CD4-positive, alpha-beta T cell treated with Interleukin-2 at 100 ng/mL for 4 hours (primary cell): ENCODE data around the gene PTPN1.
"Not testable (repeated sequence)": the region's sequence is repeated elsewhere in the genome, so short reads cannot be mapped to it uniquely, and the experiment has no call there.

ENCODE experiments used
- DNase-seq: peaks from one replicate; pipeline ENCODE4 v3.0.0-alpha.2; 2020; ENCODE audit warnings: low spot score

Gene PTPN1

DNA sequence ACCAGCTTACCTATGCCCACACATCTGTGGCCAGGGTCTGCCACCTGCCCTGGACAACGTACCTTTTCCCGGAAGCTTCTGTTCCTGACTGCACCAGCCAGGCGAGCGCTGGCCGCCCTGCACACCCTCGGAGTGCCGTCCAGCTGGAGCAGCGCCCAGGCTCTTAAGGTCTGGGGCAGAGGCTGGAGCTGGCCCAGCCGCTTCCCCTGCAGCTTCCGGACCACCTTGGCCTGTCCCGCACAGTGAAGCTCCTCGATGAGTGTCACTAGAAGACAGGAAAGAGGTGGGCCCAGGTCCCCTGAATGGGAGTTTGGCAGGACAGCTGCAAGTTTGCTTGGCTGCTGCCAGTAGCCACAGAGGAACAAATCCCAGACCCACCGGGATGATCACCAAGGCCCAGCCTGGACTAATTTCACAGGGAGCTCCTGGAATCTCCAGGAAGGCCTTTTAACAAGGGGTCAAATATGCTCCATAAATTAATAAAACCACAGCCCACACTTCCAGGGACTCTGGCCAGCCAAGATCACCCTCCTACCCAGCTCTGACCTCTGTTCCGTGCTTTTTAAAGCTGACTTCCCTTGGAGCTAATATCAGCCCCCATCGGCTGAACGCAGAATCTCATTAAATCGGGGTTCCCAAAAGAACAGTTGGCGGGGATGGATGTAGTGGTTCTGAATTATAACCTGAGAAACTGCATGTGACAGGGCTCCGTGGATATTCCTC lies 82.3 kb downstream of the PTPN1 start:
- DNase-seq: no peak

DNA sequence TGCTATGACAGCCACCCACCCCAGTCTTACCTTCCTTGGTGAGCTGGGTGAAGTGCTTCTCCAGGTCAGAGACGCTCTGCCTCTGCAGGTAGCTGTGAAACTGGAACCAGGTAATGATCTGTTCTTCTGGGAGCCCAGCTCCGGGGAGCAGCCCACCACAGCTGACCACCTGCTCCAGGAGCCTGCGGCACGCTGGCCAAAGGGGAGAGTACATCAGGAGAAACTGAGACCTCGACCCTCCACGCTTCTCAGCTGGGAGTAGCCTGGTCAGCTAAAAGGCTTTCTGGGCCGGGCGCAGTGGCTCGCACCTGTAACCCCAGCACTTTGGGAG lies 82.8 kb downstream of the PTPN1 start:
- no peak for DNase-seq

DNA sequence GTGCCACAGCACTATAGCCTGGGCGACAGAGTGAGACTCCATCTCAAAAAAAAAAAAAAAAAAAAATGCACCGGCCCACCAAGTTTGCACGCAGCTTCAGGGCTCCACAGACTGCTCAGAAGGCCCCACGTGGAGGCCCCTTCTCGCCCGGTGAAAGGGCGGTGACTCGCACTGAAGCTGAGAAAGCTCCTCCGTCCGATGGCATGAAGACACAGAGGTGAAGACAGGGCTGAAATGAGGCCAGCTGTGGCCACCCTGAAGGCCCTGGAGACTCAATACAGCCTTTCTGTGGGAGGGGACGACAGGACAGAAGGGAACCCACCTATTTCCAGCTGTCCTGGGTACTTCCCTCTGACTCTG lies 84.0 kb downstream of the PTPN1 start:
- DNase-seq: no peak

DNA sequence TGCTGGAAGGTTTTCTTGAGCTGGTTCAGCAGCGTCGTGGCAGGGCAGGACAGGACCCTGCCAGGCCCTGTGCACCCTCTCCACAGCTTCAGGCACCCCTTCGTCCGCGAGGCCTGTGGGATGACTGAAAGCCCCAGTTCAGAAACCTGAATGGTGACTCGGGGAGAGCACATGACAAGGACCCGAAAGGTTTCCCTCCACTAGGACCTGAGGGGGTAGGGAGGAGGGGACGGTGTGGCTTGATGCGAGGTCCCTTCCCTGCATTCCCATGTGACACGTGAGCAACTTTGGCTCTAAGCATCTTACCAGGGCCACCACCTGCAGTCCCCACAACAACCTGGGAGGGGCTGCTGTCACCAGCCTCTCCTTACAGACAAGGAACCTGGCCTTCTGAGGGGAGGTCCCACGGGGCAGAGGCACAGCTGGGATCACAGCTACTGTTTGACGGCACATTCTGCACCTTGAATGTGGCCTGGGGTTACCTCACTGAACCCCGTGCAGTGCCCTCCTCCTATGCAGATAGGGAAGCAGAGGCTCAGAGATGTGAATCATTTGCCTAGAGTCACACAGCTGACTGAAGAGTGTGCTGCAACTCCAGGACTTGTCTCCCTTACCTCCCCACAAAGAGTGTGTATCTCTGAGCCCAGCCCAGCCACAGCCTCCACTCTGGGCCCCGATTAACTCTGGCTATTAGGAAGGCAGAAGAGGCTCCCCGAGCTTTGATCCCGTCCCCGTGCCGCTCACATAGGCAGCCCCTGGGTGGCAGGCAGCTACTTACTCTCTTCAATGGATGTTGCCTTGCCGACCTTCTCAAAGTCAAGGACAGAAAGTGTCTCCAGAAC lies 84.6 kb downstream of the PTPN1 start:
- DNase-seq: no peak

DNA sequence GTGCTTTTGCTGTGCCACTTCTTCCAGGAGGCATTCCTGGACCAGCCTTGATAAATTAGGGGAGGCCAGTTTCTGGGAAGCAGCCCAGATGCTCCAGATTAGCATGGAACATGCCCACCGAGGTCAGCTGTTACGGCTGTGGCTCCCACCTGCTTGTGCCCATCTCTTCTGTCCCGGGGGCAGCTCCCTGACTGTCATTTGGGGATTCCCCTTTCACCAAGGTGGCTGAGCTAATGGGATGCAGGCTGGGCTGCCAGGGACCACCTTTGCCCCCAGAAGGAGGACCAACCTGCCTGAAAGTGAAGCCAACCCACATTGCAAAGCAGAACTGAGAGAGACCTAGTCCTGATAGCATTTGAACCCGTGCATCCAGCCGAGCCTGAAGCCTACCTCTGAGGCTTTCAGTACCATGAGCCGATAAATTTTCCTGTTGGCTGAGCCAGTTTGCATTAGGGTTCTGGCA lies 85.3 kb downstream of the PTPN1 start:
- no peak for DNase-seq

DNA sequence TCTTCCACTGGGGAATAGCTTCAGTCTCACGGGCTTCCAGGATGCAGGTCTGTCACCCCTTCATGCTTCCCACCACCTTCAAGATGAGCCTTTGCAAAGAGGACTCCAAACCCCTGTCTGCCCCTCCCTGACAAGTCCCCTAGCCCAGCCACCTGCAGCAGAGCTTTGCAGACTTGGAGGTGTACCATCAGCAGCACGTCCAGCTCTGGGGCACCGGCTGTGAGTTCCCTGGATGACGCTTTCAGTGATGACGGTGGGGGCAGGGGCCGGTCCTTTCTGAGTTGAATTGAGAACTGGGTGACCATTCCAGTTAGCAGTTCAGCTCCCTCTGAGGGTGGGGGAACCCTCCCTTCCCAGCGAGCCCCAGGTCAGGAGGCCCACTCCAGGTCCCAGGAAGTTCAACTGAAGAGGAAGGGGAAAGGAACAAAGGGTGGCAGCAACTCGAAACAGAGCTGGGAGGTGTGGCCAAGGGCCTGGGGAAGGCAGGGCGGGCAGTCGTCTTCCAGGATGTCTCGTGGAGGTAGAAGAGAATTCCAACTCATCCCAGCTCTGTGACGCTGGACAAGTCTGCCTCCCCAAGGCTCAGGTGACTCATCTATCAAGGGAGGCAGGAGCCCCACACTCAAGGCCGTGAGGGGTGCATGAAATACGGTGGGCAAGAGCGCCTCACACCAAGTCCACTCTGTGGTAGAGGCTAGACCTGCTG lies 86.0 kb downstream of the PTPN1 start:
- DNase-seq: no peak

DNA sequence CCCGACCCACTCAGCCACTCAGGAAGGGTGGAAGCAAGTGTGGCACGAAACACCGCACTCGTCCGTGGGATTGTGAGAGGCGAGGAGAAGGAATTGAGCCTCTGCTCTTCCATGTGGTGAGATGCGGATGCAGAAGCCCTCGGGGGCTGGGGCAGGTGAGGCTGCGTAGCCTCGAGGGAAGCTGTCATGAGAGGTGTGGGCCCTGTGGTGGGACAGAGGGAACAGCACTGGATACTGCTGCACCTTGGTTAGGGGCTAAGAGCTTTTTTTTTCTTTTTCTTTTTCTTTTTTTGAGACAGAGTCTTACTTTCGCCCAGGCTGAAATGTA lies 86.5 kb downstream of the PTPN1 start:
- no peak for DNase-seq

DNA sequence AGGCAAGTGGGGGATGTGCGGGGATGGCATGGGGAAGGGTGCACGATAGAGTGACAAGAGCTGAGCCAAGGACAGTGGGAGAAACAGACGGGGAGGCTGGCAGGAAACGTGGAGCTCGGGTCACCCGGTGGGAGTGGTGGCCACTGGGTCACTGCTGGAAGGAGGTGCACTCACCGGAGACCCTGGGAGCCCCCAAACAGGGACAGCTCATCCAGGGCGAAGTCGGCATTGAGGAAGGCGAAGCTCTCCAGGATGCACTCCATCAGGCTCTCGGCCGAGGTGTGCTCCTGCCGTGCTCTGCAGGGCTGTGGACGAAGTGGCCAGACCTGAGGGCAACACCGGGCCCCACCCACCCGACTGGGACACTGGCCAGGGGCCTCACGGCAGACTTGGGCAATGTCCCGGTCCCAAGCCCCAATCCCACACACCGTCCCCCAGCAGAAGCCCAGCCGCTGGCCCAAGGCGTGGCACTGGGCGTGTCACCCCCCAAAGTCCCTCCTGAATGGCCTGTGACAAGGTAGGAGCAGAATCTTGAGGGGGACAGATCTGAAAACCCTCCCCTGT lies 87.3 kb downstream of the PTPN1 start:
- no peak for DNase-seq

DNA sequence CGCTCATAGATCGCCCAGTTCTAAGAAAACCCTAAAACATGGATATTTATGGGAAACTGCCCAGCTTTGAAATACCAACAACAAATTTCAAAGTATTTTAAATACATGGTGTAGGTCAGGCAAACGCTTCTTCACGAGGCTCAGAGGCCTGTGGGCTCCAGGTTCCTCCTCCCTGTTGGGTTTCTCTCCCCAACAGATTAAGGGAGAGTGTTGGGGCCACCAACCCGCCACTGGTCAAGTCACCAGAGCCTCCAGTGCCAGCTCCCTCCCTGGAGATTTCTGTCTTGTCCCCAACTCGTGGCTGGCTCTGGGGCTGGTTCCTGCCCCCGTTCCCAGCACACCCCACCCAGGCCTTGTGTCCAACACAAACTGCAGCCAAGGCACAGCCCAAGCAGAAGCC lies 87.9 kb downstream of the PTPN1 start:
- no peak for DNase-seq

DNA sequence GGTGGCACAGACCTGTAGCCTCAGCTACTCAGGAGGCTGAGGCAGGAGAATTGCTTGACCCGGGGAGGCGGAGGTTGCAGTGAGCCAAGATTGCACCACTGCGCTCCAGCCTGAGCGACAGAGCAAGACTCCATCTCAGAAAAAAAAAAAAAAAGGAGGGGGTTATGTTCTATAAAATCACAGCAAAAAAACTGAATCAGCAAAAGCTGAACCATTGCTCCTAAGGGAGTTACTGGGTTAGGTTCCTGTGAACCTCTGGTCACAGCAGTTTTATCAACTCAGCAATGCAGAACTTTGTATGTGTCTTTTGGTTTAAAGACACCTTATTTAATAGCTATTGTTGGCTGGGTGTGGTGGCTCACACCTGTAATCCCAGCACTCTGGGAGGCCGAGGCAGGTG lies 88.6 kb downstream of the PTPN1 start:
- DNase-seq: not testable (repeated sequence)

DNA sequence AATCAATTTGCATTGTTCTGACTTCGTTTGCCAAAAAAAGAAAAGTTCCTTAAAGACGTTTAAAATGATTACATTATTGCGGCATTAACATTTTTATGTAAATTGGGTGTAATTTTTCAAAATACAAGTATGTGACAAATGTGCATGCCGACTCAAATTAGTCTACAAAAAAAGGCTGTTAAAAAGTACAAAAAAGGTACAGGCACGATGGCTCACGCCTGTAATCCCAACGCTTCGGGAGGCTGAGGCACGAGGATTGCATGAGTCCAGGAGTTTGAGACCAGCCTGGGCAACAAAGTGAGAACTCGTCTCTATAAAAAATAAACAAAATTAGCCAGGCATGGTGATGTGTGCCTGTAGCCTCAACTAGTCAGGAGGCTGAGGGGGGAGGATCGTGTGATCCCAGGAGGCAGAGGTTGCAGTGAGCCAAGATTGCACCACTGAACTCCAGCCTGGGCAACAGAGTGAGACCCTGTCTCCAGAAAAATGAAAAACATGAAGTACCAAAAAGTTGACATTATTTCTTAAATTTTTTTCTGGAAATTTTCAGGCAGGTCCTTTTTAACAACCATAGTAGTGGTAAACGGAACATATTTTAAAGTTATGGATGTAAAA lies 90.2 kb downstream of the PTPN1 start:
- no peak for DNase-seq

DNA sequence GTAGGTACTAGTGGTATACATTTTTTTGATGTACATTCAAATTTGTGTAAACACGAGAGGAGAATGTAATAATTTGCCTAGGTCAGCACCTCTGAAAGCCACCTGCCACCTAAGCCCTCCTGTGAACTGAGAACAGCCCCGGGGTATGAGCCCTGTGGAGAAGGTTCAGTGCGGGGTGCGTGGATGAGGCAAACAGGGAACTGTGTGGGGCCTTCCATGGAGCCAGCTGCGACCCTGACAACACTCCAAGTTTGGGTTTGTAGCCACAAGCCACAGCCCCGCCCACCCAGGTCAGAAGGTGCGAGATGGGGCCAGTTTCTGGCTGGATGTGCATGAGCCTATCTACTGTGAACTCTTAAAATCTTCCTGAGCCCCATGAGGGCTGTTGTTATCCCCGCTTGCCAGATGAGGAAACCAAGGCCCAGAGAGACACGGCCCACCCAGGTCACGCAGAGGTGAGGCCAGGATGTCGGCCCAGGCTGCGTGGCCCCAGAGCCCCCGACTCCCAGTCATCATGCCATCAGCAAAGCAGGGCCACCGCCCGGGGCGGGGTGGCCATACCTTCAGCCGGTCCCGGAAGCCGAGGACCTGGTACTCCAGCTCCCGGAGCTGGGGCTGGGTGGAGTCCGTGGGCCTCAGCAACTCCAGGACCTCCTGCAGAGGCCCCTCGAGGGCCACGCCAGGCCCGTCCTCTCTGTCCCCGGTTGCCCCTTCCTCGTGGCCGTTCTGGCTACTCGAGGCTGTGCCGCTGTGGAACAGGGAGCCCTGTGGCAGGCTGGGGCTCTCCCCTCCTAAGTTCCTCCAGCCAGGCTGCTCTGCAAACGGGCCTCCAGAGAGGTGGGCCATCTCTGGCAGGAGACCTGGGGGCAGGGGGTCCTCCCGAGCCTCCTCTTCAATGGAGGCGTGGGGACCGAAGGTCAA lies 91.6 kb downstream of the PTPN1 start:
- no peak for DNase-seq

DNA sequence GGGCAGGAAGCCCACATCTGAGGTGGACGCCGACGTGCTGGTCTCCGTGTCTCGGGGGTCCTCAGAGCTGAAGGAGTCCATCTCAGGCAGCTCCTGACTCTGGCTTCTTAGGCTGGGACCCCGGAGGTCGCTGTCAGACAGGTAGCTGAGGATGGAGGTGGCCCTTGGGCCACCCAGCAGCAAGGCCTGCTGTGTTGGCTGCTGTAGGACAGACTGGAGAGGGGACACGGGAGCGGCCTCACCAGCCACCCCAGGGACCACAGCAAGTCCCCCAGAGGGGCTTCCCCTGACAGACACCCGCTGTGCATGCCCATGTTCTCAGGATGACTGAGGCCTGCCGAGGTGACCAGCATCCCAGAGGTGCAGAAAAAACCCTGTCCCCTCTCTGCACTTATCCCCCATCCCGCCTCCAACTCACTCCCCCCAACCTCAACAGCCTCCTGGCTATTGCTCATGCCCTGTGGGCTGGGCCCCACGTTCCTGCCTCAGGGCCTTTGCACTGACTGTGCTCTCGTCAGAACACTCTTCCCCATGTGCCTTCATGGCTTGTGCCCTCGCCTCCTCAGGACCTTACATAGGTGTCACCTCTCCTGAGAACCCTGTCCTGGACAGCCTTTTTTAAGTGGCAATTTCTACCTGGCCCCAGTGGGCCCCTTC lies 92.4 kb downstream of the PTPN1 start:
- DNase-seq: no peak

DNA sequence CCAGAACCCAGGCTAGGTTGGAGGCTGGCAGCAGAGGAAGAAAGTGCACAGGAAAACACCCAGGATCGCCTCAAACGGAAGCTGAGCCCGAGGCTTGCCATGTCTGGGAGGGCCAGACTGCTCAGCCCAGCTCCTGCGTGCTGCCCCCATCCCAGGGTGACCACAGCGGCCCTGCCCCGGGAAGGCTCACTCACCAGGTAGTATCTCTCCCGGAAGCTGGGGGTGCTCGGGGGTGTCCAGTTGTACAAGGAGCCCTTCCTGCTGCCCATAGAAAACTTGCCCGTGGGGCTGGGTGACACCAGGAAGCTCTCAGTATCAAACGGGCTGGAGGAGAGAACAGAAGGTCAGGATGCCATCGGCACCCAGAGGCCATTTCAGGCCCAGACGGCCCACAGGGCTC lies 94.3 kb downstream of the PTPN1 start:
- DNase-seq: no peak

DNA sequence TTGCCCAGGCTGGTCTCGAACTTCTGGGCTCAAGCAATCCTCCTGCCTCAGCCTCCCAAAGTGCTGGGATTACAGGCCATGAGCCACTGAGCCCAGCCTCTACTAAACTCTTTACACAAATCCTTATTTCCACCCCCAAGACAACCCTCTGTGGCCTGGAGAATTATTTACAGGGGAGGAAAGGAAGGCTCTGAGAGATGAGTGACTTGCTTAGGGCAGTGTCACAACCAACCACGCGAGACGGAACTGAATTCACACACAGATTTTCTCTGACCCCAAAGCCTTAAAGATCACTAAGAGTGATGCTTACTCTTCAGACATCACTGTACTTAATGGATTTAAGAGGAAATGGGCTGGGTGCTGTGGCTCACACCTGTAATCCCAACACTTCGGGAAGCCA lies 95.0 kb downstream of the PTPN1 start:
- DNase-seq: no peak

DNA sequence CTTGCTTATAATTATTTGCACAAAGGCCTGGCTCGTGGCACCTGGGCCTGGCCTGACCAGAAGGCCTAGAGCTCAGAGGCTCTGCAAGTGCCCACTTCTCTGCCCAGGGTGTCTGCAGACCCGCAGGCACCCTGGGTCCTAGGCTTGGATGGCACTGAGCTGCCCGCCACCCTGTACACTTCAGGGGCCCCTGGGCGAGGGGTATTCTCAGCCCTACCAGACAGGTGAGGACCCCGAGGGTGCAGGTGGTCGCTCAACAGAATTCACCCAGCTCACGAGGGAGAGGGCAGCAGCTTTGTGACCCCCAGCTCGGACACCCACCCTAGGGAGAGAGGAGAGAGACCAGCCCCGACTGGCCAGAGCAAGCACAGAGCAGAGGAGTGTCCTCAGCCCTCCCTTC lies 97.3 kb downstream of the PTPN1 start:
- no peak for DNase-seq

DNA sequence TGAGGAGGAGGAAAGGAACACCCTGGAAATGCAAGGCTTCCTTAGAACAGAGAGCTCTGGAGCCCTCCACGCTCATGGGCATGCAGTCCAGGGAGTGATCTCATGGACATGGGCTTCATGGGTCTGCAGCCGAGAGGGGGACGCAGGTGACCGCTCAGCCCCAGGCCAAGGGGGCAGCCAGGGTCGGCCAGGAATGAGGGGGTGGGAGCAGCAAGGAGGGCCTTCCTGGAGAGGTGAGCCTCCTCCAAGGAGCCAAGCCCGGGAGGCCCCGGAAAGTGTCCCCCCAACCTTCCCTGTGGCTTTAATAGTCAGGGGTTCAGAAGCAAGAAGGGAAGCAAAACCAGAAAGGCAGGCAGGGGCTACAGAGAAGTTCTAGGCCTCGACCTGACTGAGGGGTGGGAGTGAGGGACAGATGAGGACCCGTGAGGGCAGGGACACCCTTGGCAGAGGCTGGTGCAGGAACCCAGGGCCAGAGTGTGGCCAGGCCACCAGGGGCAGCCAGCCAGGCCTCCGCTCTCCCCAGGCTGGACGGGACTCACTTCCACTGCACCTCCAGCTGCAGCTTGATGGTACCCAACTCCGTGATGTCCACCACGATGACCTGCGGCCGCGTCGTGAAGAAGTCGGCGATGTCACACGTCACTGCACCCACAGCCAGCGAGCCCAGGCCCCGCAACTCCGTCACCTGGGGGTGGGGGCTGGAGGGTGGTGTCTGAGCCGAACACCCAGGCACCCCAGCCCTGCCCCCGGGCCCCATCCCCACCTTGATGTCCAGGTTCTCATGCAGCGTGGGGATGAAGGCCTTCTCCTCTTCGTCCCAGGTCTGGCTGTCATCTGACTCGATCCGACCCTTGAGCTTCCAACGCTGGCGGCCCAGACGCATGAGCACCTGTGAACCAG lies 97.9 kb downstream of the PTPN1 start:
- no peak for DNase-seq

DNA sequence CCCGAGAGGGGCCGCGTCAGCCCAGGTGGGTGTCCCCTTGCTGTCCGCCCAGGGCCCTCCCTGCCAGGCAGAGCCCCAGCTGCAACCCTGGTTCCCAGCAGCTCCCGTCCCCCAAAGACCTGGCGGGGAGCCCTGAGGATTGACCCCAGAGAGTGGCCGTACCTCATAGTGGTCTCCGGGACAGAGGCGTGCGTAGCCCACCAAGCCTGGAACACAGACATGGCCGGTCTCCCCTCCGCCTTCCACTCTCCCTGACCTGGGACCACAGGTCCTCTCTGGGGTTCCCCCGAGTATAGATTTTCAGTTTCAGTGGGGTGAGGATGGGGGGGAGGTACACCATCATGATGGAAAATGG lies 98.5 kb downstream of the PTPN1 start:
- DNase-seq: no peak

DNA sequence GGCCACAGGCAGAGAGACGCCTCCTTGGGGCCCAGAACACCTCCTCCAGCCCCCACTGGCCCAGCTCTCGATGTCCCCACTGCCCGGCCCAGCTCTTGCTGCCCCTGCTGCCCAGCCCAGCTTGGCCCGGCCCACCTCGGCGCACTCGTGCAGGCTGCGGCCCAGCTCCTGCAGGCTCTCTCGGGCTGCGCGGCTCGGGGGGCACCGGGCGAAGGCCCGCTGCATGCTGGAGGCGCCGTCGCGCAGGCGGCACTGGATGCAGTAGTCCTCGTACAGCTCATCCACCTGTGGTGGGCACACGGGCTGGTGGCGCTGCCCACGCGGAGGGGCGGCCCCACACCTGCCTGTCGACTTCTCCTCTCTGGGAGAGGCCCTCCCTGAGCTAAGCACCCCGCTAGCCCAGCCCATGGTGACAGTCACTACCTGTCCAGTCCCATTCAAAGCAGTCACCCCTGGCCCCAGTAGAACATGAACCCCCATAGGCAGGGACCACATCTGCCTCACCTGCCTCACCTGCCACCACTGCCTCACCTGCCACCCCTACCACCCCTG lies 99.3 kb downstream of the PTPN1 start:
- no peak for DNase-seq
